HEK293 (cell line): ENCODE data around the gene KAT7.

Experiments
- CTCF ChIA-PET: fragments of 350-600 bp; formaldehyde crosslinking; extraction: SDS; loops from one replicate; lab custom pipeline; 2021; ENCODE audit warnings: antibody characterized with exemption; lab: Yijun Ruan, JAX
- POLR2A ChIA-PET: fragments of 300-600 bp; formaldehyde crosslinking; extraction: SDS; loops from one replicate; lab custom pipeline; 2020; ENCODE audit warnings: antibody characterized with exemption, inconsistent platforms; lab: Yijun Ruan, JAX
- H3K27ac ChIP-seq: fragments of 200-500 bp; sonication (Bioruptor generic); 2 replicates; pipeline ENCODE4 v1.5.1; 2014; ENCODE audit warnings: low read depth, low read length, control low read depth, inconsistent platforms; ENCODE audit errors: extremely low read depth
- H3K36me3 ChIP-seq, 2 experiments: fragments of 200-500 bp in 1 of 2; sonication (Bioruptor generic) in 1 of 2; 1 replicate in 1 of 2; 2 replicates in 1 of 2; pipeline ENCODE4 v1.5.1; 2014 to 2017; ENCODE audit warnings: inconsistent platforms in 2 of 2, low read length in 2 of 2; ENCODE audit not compliant: control insufficient read depth in 2 of 2, insufficient read depth in 1 of 2
- H3K4me1 ChIP-seq: fragments of 200-500 bp; sonication (Bioruptor generic); 2 replicates; pipeline ENCODE4 v1.5.1; 2014; ENCODE audit warnings: mild to moderate bottlenecking, low read length, inconsistent platforms; ENCODE audit not compliant: control insufficient read depth, insufficient read depth
- H3K4me3 ChIP-seq: 2 replicates; pipeline ENCODE4 v1.5.1; 2011; ENCODE audit warnings: low read depth, mild to moderate bottlenecking, control low read depth, low read length, moderate library complexity
- H3K9me3 ChIP-seq: fragments of 200-500 bp; sonication (Bioruptor generic); 2 replicates; pipeline ENCODE4 v1.5.1; 2014; ENCODE audit warnings: low read depth, low read length, inconsistent platforms; ENCODE audit not compliant: control insufficient read depth, insufficient read depth
- AEBP2 ChIP-seq: fragments of 450-650 bp; formaldehyde crosslinking; IDR thresholded peaks from 2 replicates; pipeline ENCODE4 v1.5.1; 2016; ENCODE audit warnings: missing biosample characterization, missing genetic modification characterization, borderline replicate concordance
- KLF10 ChIP-seq: fragments of 450-650 bp; IDR thresholded peaks from 2 replicates; pipeline ENCODE4 v1.5.1; 2018; ENCODE audit warnings: missing biosample characterization, mild to moderate bottlenecking, missing genetic modification characterization
- KLF7 ChIP-seq: fragments of 450-650 bp; formaldehyde crosslinking; IDR thresholded peaks from 2 replicates; pipeline ENCODE4 v1.5.1; 2016; ENCODE audit warnings: missing biosample characterization, missing genetic modification characterization, borderline replicate concordance
- MEIS1 ChIP-seq: sonication (generic); formaldehyde crosslinking; IDR thresholded peaks from 2 replicates; pipeline ENCODE4 v1.8.1; 2022; ENCODE audit warnings: missing genetic modification reagents, mild to moderate bottlenecking, borderline replicate concordance
- MYNN ChIP-seq: fragments of 450-650 bp; formaldehyde crosslinking; IDR thresholded peaks from 2 replicates; pipeline ENCODE4 v1.5.1; 2016; ENCODE audit warnings: missing biosample characterization, missing genetic modification characterization, borderline replicate concordance
- SCRT1 ChIP-seq: fragments of 450-650 bp; formaldehyde crosslinking; IDR thresholded peaks from 2 replicates; pipeline ENCODE4 v1.5.1; 2016; ENCODE audit warnings: missing biosample characterization, missing genetic modification characterization, borderline replicate concordance
- YY2 ChIP-seq: fragments of 450-650 bp; formaldehyde crosslinking; IDR thresholded peaks from 2 replicates; pipeline ENCODE4 v1.5.1; 2016; ENCODE audit warnings: missing biosample characterization, missing genetic modification characterization
- ZBTB17 ChIP-seq: fragments of 450-650 bp; formaldehyde crosslinking; IDR thresholded peaks from 2 replicates; pipeline ENCODE4 v1.5.1; 2016; ENCODE audit warnings: missing biosample characterization, missing genetic modification characterization
- ZNF112 ChIP-seq: fragments of 450-650 bp; formaldehyde crosslinking; IDR thresholded peaks from 2 replicates; pipeline ENCODE4 v1.5.0; 2017; ENCODE audit warnings: missing biosample characterization, missing genetic modification characterization
- ZNF138 ChIP-seq: fragments of 450-650 bp; formaldehyde crosslinking; IDR thresholded peaks from 2 replicates; pipeline ENCODE4 v1.5.1; 2016; ENCODE audit warnings: missing biosample characterization, missing genetic modification characterization, borderline replicate concordance
- ZNF214 ChIP-seq: fragments of 450-650 bp; formaldehyde crosslinking; IDR thresholded peaks from 2 replicates; pipeline ENCODE4 v1.5.1; 2017; ENCODE audit warnings: missing biosample characterization, mild to moderate bottlenecking, missing genetic modification characterization, borderline replicate concordance
- ZNF23 ChIP-seq: fragments of 450-650 bp; formaldehyde crosslinking; IDR thresholded peaks from 2 replicates; pipeline ENCODE4 v1.5.1; 2016; ENCODE audit warnings: missing biosample characterization, missing genetic modification characterization, borderline replicate concordance
- ZNF280C ChIP-seq: fragments of 450-650 bp; formaldehyde crosslinking; IDR thresholded peaks from 2 replicates; pipeline ENCODE4 v1.5.1; 2016; ENCODE audit warnings: missing biosample characterization, missing genetic modification characterization
- ZNF341 ChIP-seq: fragments of 450-650 bp; formaldehyde crosslinking; IDR thresholded peaks from 2 replicates; pipeline ENCODE4; 2016; ENCODE audit warnings: low read depth, missing biosample characterization, missing genetic modification characterization
- ZNF37A ChIP-seq: fragments of 450-650 bp; IDR thresholded peaks from 2 replicates; pipeline ENCODE4 v1.5.1; 2018; ENCODE audit warnings: missing biosample characterization, missing genetic modification characterization
- ZNF404 ChIP-seq: fragments of 450-650 bp; formaldehyde crosslinking; IDR thresholded peaks from 2 replicates; pipeline ENCODE4 v1.5.1; 2017; ENCODE audit warnings: missing biosample characterization, missing genetic modification characterization
- ZNF426 ChIP-seq: fragments of 450-650 bp; formaldehyde crosslinking; IDR thresholded peaks from 2 replicates; pipeline ENCODE4 v1.5.1; 2017; ENCODE audit warnings: missing biosample characterization, missing genetic modification characterization, mild to moderate bottlenecking, inconsistent platforms, moderate library complexity
- ZNF48 ChIP-seq: fragments of 450-650 bp; formaldehyde crosslinking; IDR thresholded peaks from 2 replicates; pipeline ENCODE4 v1.5.1; 2016; ENCODE audit warnings: missing biosample characterization, missing genetic modification characterization
- ZNF521 ChIP-seq: fragments of 450-650 bp; formaldehyde crosslinking; IDR thresholded peaks from 2 replicates; pipeline ENCODE4 v1.5.1; 2017; ENCODE audit warnings: missing biosample characterization, mild to moderate bottlenecking, missing genetic modification characterization
- ZNF621 ChIP-seq: fragments of 450-650 bp; formaldehyde crosslinking; IDR thresholded peaks from 2 replicates; pipeline ENCODE4 v1.5.1; 2017; ENCODE audit warnings: missing biosample characterization, missing genetic modification characterization
- ZNF664 ChIP-seq: fragments of 450-650 bp; formaldehyde crosslinking; IDR thresholded peaks from 2 replicates; pipeline ENCODE4 v1.5.1; 2016; ENCODE audit warnings: missing biosample characterization, missing genetic modification characterization
- ZNF670 ChIP-seq: fragments of 450-650 bp; formaldehyde crosslinking; IDR thresholded peaks from 2 replicates; pipeline ENCODE4 v1.5.1; 2016; ENCODE audit warnings: missing biosample characterization, missing genetic modification characterization, low read depth
- ZNF768 ChIP-seq: fragments of 450-650 bp; formaldehyde crosslinking; IDR thresholded peaks from 2 replicates; pipeline ENCODE4 v1.5.1; 2018; ENCODE audit warnings: missing biosample characterization, mild to moderate bottlenecking, missing genetic modification characterization
- ZNF830 ChIP-seq: fragments of 450-650 bp; IDR thresholded peaks from 2 replicates; pipeline ENCODE4 v1.5.0; 2018; ENCODE audit warnings: missing biosample characterization, missing genetic modification characterization, low read depth, mild to moderate bottlenecking, moderate library complexity
- ZXDB ChIP-seq: fragments of 450-650 bp; formaldehyde crosslinking; IDR thresholded peaks from 2 replicates; pipeline ENCODE4 v1.5.1; 2016; ENCODE audit warnings: missing biosample characterization, missing genetic modification characterization
- TF ChIP-seq, protein P1 (sequence below): fragments of 450-650 bp; formaldehyde crosslinking; IDR thresholded peaks from 2 replicates; pipeline ENCODE4 v1.5.0; 2017; ENCODE audit warnings: missing biosample characterization, missing genetic modification characterization, borderline replicate concordance
- TF ChIP-seq, protein P2 (sequence below): fragments of 450-650 bp; formaldehyde crosslinking; IDR thresholded peaks from 2 replicates; pipeline ENCODE4 v1.5.1; 2017; ENCODE audit warnings: missing biosample characterization, missing genetic modification characterization

Gene KAT7

DNA sequence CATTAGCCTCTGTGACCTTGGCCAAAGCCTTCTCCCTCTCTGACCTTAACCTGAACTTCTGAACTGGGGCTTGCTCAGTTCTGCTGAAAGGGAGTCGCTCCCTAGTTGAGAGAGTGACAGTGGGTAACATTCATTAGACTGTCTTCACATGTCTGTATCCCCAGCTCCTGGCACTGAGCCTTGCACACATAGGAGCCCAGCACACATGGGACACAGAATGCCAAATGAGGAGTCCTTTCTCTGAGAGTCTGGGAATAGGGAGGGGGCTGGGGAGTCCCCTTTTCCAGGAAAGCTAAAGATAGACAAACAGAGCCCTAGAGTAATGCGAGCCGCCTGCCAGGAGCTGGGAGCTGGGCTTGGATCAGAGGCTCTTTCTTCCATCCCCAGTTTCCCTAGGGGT is 56.8 kb downstream of the KAT7 start:
- POLR2A ChIA-PET: no interaction called here
- CTCF ChIA-PET: interaction anchor here (0.6 to 4.8 kb wide), 4 partner anchors 136 to 437 kb away, joined by 4 to 30 read pairs (median 5); no protein-coding TSS in a partner anchor
- H3K9me3 ChIP-seq: no peaks in the 10 kb centered on the region
- 0 out of 2 replicates have a peak, but pooled peaks have one; percentile 36 for TF ChIP-seq ZBTB17 (tag by site-specific recombination)
- TF ChIP-seq ZNF138: no peak
- no peaks in the 10 kb centered on the region for H3K4me1 ChIP-seq
- H3K27ac ChIP-seq: no peak overlapping the region
- peaks cover 6 to 48% of the 10 kb centered on the region in 2 experiments; a peak in 2 of 3 replicates for H3K36me3 ChIP-seq
- no peak overlapping the region for H3K4me3 ChIP-seq

DNA sequence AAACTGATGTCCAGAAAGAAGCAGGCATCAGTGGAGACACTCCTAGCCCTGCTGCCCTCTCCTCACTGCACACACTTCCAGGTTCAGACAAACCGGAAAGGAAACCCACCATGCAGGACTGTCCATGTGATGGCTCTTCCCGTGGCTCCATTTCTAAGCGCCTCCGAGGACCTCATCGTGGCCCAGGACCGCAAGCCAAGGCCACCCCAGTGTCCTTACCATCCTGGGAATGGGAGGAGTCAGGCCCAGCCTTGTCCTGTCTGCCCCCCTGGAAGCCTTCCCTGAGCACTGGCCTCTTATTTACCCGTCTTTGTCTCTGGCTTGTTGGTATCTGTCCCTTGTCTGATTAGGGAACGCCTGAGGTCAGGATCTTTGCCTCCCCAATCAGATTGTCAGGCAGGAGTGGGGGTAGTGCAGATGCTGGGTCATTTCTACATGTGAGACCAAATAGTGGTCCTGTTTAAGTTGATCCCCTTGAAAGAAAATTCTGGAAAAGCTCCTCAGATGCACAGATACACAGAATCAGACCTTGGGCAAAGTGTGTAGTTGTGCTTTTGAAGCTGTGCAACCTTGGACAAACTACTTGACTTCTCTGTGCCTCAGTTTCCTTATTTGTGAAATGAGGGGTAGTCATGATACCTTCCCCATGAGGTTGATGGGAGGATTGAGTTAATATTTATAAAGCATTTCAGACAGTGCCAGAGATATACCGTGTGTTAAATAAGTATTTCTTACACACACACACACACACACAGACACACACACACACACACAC is 58.6 kb downstream of the KAT7 start:
- no peak overlapping the region for H3K4me3 ChIP-seq
- H3K27ac ChIP-seq: no peak overlapping the region
- ChIA-PET POLR2A (no interaction called here), CTCF (interaction anchor here (4.8 kb wide), 1 partner anchor 151 kb away, joined by 30 read pairs; no protein-coding TSS in a partner anchor)
- H3K4me1 ChIP-seq: peaks cover 5% of the 10 kb centered on the region; the same call in 1 of the 2 replicates
- no peaks in the 10 kb centered on the region for H3K9me3 ChIP-seq
- peaks cover 6 to 45% of the 10 kb centered on the region in 2 experiments; a peak in 2 of 3 replicates for H3K36me3 ChIP-seq
- TF ChIP-seq KLF7 (tag by site-specific recombination): no peak
- TF ChIP-seq ZNF341 (tag by site-specific recombination): no peak
- TF ChIP-seq ZNF664: peak; percentile 43; the same call in 1 of the 2 replicates
- no peak for TF ChIP-seq MYNN
- TF ChIP-seq ZNF112 (tag by site-specific recombination): no peak
- no peak for TF ChIP-seq ZNF23
- no peak for TF ChIP-seq ZNF670 (tag by site-specific recombination)
- no peak for TF ChIP-seq SCRT1
- no peak for TF ChIP-seq ZNF426 (tag by site-specific recombination)
- no peak for TF ChIP-seq ZNF621 (tag by site-specific recombination)
- TF ChIP-seq ZNF48: no peak
- TF ChIP-seq ZNF830 (tag by site-specific recombination): no peak
- peak; percentile 72; the same call in 1 of the 2 replicates for TF ChIP-seq ZNF768 (tag by site-specific recombination)
- no peak for TF ChIP-seq ZNF521 (tag by site-specific recombination)
- no peak for TF ChIP-seq ZNF404 (tag by site-specific recombination)
- TF ChIP-seq ZNF37A (tag by site-specific recombination): no peak
- TF ChIP-seq ZXDB (tag by site-specific recombination): no peak
- no peak for TF ChIP-seq ZNF214 (tag by site-specific recombination)
- TF ChIP-seq, protein P1, sequence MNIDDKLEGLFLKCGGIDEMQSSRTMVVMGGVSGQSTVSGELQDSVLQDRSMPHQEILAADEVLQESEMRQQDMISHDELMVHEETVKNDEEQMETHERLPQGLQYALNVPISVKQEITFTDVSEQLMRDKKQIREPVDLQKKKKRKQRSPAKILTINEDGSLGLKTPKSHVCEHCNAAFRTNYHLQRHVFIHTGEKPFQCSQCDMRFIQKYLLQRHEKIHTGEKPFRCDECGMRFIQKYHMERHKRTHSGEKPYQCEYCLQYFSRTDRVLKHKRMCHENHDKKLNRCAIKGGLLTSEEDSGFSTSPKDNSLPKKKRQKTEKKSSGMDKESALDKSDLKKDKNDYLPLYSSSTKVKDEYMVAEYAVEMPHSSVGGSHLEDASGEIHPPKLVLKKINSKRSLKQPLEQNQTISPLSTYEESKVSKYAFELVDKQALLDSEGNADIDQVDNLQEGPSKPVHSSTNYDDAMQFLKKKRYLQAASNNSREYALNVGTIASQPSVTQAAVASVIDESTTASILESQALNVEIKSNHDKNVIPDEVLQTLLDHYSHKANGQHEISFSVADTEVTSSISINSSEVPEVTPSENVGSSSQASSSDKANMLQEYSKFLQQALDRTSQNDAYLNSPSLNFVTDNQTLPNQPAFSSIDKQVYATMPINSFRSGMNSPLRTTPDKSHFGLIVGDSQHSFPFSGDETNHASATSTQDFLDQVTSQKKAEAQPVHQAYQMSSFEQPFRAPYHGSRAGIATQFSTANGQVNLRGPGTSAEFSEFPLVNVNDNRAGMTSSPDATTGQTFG (tag by site-specific recombination): no peak
- no peak for TF ChIP-seq KLF10 (tag by site-specific recombination)
- no peak for TF ChIP-seq YY2
- TF ChIP-seq, protein P2, sequence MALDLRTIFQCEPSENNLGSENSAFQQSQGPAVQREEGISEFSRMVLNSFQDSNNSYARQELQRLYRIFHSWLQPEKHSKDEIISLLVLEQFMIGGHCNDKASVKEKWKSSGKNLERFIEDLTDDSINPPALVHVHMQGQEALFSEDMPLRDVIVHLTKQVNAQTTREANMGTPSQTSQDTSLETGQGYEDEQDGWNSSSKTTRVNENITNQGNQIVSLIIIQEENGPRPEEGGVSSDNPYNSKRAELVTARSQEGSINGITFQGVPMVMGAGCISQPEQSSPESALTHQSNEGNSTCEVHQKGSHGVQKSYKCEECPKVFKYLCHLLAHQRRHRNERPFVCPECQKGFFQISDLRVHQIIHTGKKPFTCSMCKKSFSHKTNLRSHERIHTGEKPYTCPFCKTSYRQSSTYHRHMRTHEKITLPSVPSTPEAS (tag by site-specific recombination): peak; percentile 85
- TF ChIP-seq ZNF280C (tag by site-specific recombination): no peak
- no peak for TF ChIP-seq MEIS1 (CRISPR knock-in tag)
- TF ChIP-seq AEBP2 (tag by site-specific recombination): no peak
